HCT116 (cell line): Measurements from ENCODE around the gene DEPDC5. TPM values are rescaled to one million over a fixed set of nuclear protein-coding genes. Genes with fewer than 3 reads are reported as not detected.
A peak's percentile ranks its signal among the peaks of the same experiment; 100 is the strongest.

Experiments used
- ATAC-seq: fragments of 200-7000 bp; cut with Tn5 transposase; 2 replicates; pipeline ENCODE4 v1.9.1; 2020; ENCODE audit warnings: mild to moderate bottlenecking, moderate library complexity
- BruUV-seq: library from RNA; stranded (reverse); fragments of 400-500 nt; replicated peaks from 2 replicates; lab custom pipeline; 2021; lab: Mats Ljungman, UMichigan
- CTCF ChIA-PET: fragments of 300-600 bp; sonication (Branson Sonifier 250); formaldehyde crosslinking; loops from one replicate; lab custom pipeline; 2021; ENCODE audit warnings: antibody characterized with exemption; lab: Charles Lee
- POLR2A ChIA-PET: fragments of 300-600, 350-600 bp; sonication (Branson Sonifier 250); formaldehyde crosslinking; loops from one replicate; lab custom pipeline; 2021; ENCODE audit warnings: antibody characterized with exemption; lab: Charles Lee
- RAD21 ChIA-PET, 2 experiments: fragments of 300-600 bp; sonication (Branson Sonifier 250); formaldehyde crosslinking; loops; one replicate each; lab custom pipeline; 2023; ENCODE audit warnings: low total read pairs in 2 of 2; ENCODE audit not compliant: uncharacterized antibody in 2 of 2, unreplicated experiment in 2 of 2, low non-redundant PET in 1 of 2; lab: Charles Lee
- DNase-seq: peaks from one replicate; pipeline ENCODE4 v3.0.0-alpha.2; 2010; ENCODE audit warnings: low read depth, low spot score
- H2AFZ ChIP-seq: fragments of 200-600 bp; shearing (Covaris generic), sonication (generic); 2 replicates; pipeline ENCODE4 v1.6.1; 2017; ENCODE audit warnings: low read depth, mixed run types, mixed read lengths, antibody characterized with exemption, low read length; ENCODE audit not compliant: poor library complexity, severe bottlenecking
- H3K27ac ChIP-seq: 2 replicates; pipeline ENCODE4 v1.5.1; 2012; ENCODE audit warnings: low read depth, low read length
- H3K27me3 ChIP-seq: fragments of 200-600 bp; sonication (generic); 2 replicates; pipeline ENCODE4 v1.6.1; 2016; ENCODE audit warnings: mixed run types, low read length, mixed read lengths; ENCODE audit not compliant: insufficient read depth
- H3K36me3 ChIP-seq, 2 experiments: fragments of 200-500 bp in 1 of 2; fragments of 200-600 bp in 1 of 2; sonication (Bioruptor generic) in 1 of 2; sonication (generic) in 1 of 2; 2 replicates each; pipeline versions ENCODE4 v1.5.1 to v1.6.1; 2014 to 2016; ENCODE audit warnings: low read length in 2 of 2, inconsistent platforms in 1 of 2, mixed read lengths in 1 of 2, mixed run types in 1 of 2; ENCODE audit not compliant: insufficient read depth in 2 of 2, control insufficient read depth in 1 of 2
- H3K4me1 ChIP-seq, 2 experiments: fragments of 200-600 bp in 1 of 2; sonication (generic) in 1 of 2; 2 replicates each; pipeline versions ENCODE4 v1.5.1 to v1.6.1; 2012 to 2017; ENCODE audit warnings: low read length in 2 of 2, inconsistent platforms in 1 of 2, mild to moderate bottlenecking in 1 of 2, mixed read lengths in 1 of 2, mixed run types in 1 of 2, moderate library complexity in 1 of 2; ENCODE audit not compliant: insufficient read depth in 2 of 2, control insufficient read depth in 1 of 2
- H3K4me2 ChIP-seq: fragments of 200-600 bp; sonication (generic); 2 replicates; pipeline ENCODE4 v1.6.1; 2017; ENCODE audit warnings: mixed run types, low read length, mixed read lengths
- H3K4me3 ChIP-seq, 2 experiments: fragments of 200-600 bp in 1 of 2; sonication (generic) in 1 of 2; replicated peaks in 1 of 2; 2 replicates each; pipeline ENCODE4 v1.5.1; 2011 to 2016; ENCODE audit warnings: low read length in 2 of 2, control low read depth in 1 of 2, low read depth in 1 of 2, mild to moderate bottlenecking in 1 of 2, mixed read lengths in 1 of 2, mixed run types in 1 of 2
- H3K79me2 ChIP-seq: fragments of 200-600 bp; sonication (generic); 2 replicates; pipeline ENCODE4 v1.6.1; 2017; ENCODE audit warnings: mild to moderate bottlenecking, mixed run types, low read length, moderate library complexity, mixed read lengths; ENCODE audit not compliant: insufficient read depth
- H3K9ac ChIP-seq: fragments of 200-600 bp; sonication (generic); 2 replicates; pipeline ENCODE4 v1.6.1; 2016; ENCODE audit warnings: low read length, mixed read lengths
- H3K9me2 ChIP-seq: fragments of 200-600 bp; sonication (generic), shearing (Covaris generic); 2 replicates; pipeline ENCODE4 v1.6.1; 2017; ENCODE audit warnings: mixed run types, mild to moderate bottlenecking, moderate library complexity; ENCODE audit not compliant: insufficient read depth
- H3K9me3 ChIP-seq, 2 experiments: fragments of 200-500 bp in 1 of 2; fragments of 200-600 bp in 1 of 2; sonication (Bioruptor generic) in 1 of 2; sonication (generic) in 1 of 2; 2 replicates each; pipeline ENCODE4 v1.6.1; 2014 to 2017; ENCODE audit warnings: low read length in 2 of 2, mixed read lengths in 2 of 2, inconsistent platforms in 1 of 2, low read depth in 1 of 2, mild to moderate bottlenecking in 1 of 2, mixed run types in 1 of 2, moderate library complexity in 1 of 2; ENCODE audit not compliant: control insufficient read depth in 1 of 2, insufficient read depth in 1 of 2
- H4K20me1 ChIP-seq: fragments of 200-600 bp; sonication (generic), shearing (Covaris generic); 2 replicates; pipeline ENCODE4 v1.6.1; 2017; ENCODE audit warnings: mixed run types, mild to moderate bottlenecking, moderate library complexity; ENCODE audit not compliant: insufficient read depth
- ATF3 ChIP-seq: IDR thresholded peaks from 2 replicates; pipeline ENCODE4 v1.6.1; 2012
- CBX3 ChIP-seq: IDR thresholded peaks from 2 replicates; pipeline ENCODE4 v1.6.1; 2012; ENCODE audit warnings: low read depth
- CEBPB ChIP-seq: IDR thresholded peaks from 2 replicates; pipeline ENCODE4 v1.6.1; 2012; ENCODE audit warnings: low read depth
- CTCF ChIP-seq, 3 experiments: fragments of 200-600 bp in 1 of 3; sonication (generic) in 1 of 3; IDR thresholded peaks in 2 of 3; conservative IDR thresholded peaks in 1 of 3; 2 replicates each; pipeline ENCODE4 v1.5.1; 2012 to 2017; ENCODE audit warnings: low read depth in 2 of 3, low read length in 2 of 3, antibody characterized with exemption in 1 of 3, borderline replicate concordance in 1 of 3, control low read depth in 1 of 3, mild to moderate bottlenecking in 1 of 3, mixed read lengths in 1 of 3, mixed run types in 1 of 3, moderate library complexity in 1 of 3; ENCODE audit not compliant: insufficient read depth in 1 of 3
- ELF1 ChIP-seq: IDR thresholded peaks from 2 replicates; pipeline ENCODE4 v1.6.1; 2012; ENCODE audit warnings: low read depth, borderline replicate concordance
- RAD21 ChIP-seq: IDR thresholded peaks from 2 replicates; pipeline ENCODE4 v1.6.1; 2012; ENCODE audit warnings: low read depth, mild to moderate bottlenecking
- REST ChIP-seq: IDR thresholded peaks from 2 replicates; pipeline ENCODE4 v1.6.1; 2012; ENCODE audit warnings: low read depth
- TCF7L2 ChIP-seq: IDR thresholded peaks from 2 replicates; pipeline ENCODE4 v1.7.0; 2011; ENCODE audit warnings: borderline replicate concordance, inconsistent platforms; ENCODE audit not compliant: insufficient read depth, insufficient read length; ENCODE audit errors: extremely low read depth
- YY1 ChIP-seq: IDR thresholded peaks from 2 replicates; pipeline ENCODE4 v1.6.1; 2011; ENCODE audit warnings: low read length, low read depth, moderate library complexity, mild to moderate bottlenecking; ENCODE audit not compliant: insufficient replicate concordance; ENCODE audit errors: extremely low read depth
- ZFX ChIP-seq: fragments of 450-650 bp; IDR thresholded peaks from 2 replicates; pipeline ENCODE4 v1.6.1; 2017
- ZNF274 ChIP-seq: fragments of 200-500 bp; sonication (Bioruptor generic); IDR thresholded peaks from 2 replicates; pipeline ENCODE4 v1.6.1; 2014; ENCODE audit warnings: mild to moderate bottlenecking, low read depth, low read length, inconsistent platforms
- intact Hi-C: fragments of 100-400 bp; cut with micrococcal nuclease; formaldehyde crosslinking; loops from 2 replicates; pipeline ENCODE4 v1.10.0; 2022
- total RNA-seq: library from RNA; stranded (reverse); gene quantifications from one replicate; pipeline ENCODE4 v1.2.1, GENCODE V29; 2021; ENCODE audit not compliant: unreplicated experiment

The DEPDC5 gene
- total RNA-seq, 1 experiment from 2014 or later = 35.0 TPM

DNA sequence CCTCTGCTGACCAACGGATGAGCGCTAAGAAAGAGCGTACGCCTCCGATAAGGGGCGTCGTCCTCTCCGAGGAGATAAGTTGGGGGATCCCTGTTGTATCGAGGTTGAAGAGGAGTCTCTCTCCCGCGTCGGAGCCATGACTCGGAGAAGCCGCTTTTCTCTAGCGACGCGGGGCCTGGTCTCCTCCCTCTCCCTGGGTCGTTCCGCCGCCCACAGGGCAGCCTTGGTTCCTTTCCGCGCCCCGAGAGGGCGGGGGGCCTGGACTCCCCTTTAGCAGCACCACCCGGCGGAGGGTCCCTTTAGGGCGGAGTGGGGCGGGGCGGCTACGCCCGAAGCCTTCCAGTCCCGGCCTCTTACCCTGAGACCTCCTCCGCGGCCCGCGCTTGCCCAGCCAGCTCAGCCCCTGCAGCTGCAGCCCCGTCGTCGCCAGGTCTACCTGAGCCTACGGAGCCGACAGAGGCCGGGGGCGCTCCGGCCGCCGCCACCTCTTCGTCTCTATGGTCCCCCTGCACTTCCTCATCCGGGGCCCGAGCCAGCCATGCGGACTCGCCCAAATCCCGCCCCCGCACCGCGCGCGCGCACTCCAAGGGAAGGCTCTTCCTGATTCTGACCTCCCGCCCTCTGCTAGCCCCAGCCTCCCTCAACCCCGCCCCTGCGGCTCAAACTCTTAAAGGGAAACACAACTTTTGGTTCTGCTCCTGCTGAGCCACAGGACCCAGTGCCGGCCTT, 4.0 kb upstream of the DEPDC5 start, which contains the start of gene PRR14L (continued):
- TF ChIP-seq CTCF (IDR thresholded peaks at IDR 0.05 in 2 of 3, conservative IDR thresholded peaks at IDR 0.05 in 1 of 3; ENCODE audit: borderline replicate concordance in 1 of 3, insufficient read depth in 1 of 3, low read depth in 2 of 3, low read length in 2 of 3) (0 out of 6 replicates have a peak, but pooled peaks of 1 of the 3 experiments have one; percentile 2), ZFX (peak; percentile 75; the same call in 1 of the 2 replicates)

GRCh38 chr22:31750365-31751284, 3.2 kb upstream of the DEPDC5 start:
- no peak for DNase-seq
- no peaks in the 10 kb centered on the region for H3K27me3 ChIP-seq
- peaks cover 53% of the 10 kb centered on the region for H3K79me2 ChIP-seq
- H4K20me1 ChIP-seq = no peaks in the 10 kb centered on the region
- H3K9ac ChIP-seq = peak overlapping the region; percentile 99
- H2AFZ ChIP-seq = no peak overlapping the region
- BruUV-seq = no TSS peak
- ChIA-PET RAD21 (interaction anchor here in 1 of 2 experiments (0.6 kb wide), 1 partner anchor 19 kb away, joined by 4 read pairs; no protein-coding TSS in a partner anchor), POLR2A (interaction anchor here (0.7 to 1.5 kb wide), 2 partner anchors 89 to 183 kb away, joined by 4 to 7 read pairs; partner anchors contain the start of gene PISD), CTCF (interaction anchor here (1.0 to 1.6 kb wide), 2 partner anchors 88 to 220 kb away, joined by 3 read pairs; partner anchors contain the start of gene PISD)
- TF ChIP-seq TCF7L2 (no peak), ZNF274 (no peak), ELF1 (no peak), YY1 (no peak), CEBPB (no peak), CBX3 (no peak), ZFX (no peak), RAD21 (no peak), REST (no peak), ATF3 (no peak)
- no peaks in the 10 kb centered on the region for H3K9me3 ChIP-seq
- H3K4me2 ChIP-seq = peak overlapping the region; percentile 85
- H3K9me2 ChIP-seq = no peaks in the 10 kb centered on the region
- H3K4me1 ChIP-seq = peaks cover 34 to 55% of the 10 kb centered on the region in 2 experiments; a peak in 3 of 4 replicates
- no peak for ATAC-seq
- peak overlapping the region; percentile 95 for H3K27ac ChIP-seq
- intact Hi-C loops = loop anchor here (2.0 to 5.0 kb wide), 2 partner anchors 90 to 197 kb away; no protein-coding TSS in a partner anchor
- peak overlapping the region; percentile 70 to 98 for H3K4me3 ChIP-seq
- H3K36me3 ChIP-seq = peaks cover 0 to 4% of the 10 kb centered on the region in 2 experiments; a peak in 1 of 4 replicates
